GM13976 (cell line): ENCODE measurements around the gene SEMA5A.

ENCODE experiments used
- DNase-seq: peaks from one replicate; pipeline ENCODE4 v3.0.0; 2012; ENCODE audit warnings: low spot score
- in situ Hi-C: fragments of 300-500 bp; cut with MboI; formaldehyde crosslinking; loops from one replicate; pipeline ENCODE4 v1.12.0; 2022; ENCODE audit warnings: low sequenced_read_pairs, mixed read lengths, inconsistent platforms; ENCODE audit not compliant: unreplicated experiment
- TF ChIP-seq, protein P1 (sequence below): IDR thresholded peaks from 2 replicates; pipeline ENCODE4 v1.5.1; 2012; ENCODE audit warnings: borderline replicate concordance, mild to moderate bottlenecking; ENCODE audit not compliant: insufficient read depth; ENCODE audit errors: extremely low read depth, missing control alignments, control extremely low read depth

The SEMA5A gene

DNA sequence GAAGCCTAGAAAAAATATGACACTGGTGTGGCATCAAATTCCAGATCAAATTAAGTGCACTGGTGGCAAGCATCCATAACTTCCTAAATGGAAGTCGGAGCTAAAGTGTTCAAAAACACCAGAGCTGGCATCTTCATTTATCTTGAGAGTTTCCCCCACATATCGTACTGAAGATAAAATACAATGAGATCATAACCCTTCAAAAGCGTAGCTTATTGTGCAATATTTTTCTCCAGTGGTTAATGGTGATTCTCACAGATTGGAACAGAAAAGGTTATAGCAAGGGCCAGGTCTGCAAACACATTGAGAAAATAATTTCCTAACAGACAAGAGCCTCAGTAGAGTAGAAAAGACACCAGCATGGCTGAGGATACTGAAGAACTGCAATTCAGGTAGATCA lies 147.6 kb downstream of the SEMA5A start:
- no peak for DNase-seq
- in situ Hi-C loops = no loop called here

DNA sequence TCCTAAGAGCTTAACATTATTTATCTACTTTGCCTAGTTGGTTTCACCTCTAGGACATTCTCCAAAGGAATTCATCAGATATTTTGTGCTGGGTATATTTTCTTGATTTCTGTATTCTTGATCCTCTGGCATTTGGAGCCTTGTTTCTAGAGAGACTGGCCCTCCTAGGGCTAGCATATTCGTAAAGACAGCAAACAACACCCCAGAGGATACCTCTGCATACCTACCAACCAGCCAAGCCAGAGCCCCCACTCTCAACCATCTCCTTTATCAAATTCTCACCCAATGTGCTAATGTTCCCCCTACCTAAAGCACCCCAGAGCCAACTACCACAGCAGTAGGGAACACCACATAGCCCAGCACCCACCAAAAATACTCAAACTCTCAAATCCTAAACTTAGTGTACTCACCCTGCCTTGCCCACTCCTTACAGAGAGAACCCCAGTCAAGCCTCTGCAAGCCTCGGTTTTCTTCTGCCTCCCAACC lies 149.5 kb downstream of the SEMA5A start:
- no peak for DNase-seq
- TF ChIP-seq, protein P1, sequence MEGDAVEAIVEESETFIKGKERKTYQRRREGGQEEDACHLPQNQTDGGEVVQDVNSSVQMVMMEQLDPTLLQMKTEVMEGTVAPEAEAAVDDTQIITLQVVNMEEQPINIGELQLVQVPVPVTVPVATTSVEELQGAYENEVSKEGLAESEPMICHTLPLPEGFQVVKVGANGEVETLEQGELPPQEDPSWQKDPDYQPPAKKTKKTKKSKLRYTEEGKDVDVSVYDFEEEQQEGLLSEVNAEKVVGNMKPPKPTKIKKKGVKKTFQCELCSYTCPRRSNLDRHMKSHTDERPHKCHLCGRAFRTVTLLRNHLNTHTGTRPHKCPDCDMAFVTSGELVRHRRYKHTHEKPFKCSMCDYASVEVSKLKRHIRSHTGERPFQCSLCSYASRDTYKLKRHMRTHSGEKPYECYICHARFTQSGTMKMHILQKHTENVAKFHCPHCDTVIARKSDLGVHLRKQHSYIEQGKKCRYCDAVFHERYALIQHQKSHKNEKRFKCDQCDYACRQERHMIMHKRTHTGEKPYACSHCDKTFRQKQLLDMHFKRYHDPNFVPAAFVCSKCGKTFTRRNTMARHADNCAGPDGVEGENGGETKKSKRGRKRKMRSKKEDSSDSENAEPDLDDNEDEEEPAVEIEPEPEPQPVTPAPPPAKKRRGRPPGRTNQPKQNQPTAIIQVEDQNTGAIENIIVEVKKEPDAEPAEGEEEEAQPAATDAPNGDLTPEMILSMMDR = no peak
- in situ Hi-C loops = no loop called here

More for the DNA sequence above, 147.6 kb downstream of the SEMA5A start:
- TF ChIP-seq, protein P1 = no peak

DNA sequence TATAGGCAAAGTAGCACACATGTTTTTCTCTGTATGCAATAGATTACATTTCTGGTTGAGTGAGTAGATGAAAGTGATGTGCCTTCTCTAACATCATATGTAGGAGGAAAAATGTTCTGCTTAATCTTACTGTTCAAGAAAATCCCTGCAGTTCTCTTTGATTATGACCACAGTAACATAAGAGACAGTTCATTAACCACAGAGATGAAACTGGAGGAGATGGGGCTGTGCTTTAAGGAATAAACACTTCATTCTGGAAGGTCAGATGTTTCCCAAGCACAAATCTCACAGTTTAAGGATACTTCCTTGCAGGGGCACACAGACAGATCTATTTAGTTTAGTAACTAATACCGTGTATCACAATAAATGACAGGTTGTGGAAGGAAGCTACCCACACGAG lies 150.2 kb downstream of the SEMA5A start:
- no peak for DNase-seq
- in situ Hi-C loops = no loop called here
- TF ChIP-seq, protein P1 = no peak

DNA sequence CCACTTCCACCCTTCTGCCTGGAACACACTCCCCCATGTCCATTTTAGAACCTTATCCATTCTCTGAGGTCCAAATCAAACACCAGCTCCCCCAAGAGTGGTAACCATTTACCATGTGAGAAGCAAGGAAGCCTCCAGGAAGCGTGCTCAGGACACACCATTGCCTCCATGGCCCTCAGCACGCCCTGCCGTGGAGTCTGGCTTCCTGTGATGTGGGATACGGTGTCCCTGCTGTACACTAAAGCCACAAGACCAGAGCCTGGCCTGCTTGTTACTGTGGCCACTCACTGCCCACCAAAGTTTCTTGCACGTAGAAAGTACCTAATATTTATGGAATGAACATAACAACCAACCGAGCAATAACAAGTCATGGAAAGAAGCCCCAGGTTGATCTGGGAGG lies 151.7 kb downstream of the SEMA5A start:
- in situ Hi-C loops = no loop called here
- TF ChIP-seq, protein P1 = no peak

DNA sequence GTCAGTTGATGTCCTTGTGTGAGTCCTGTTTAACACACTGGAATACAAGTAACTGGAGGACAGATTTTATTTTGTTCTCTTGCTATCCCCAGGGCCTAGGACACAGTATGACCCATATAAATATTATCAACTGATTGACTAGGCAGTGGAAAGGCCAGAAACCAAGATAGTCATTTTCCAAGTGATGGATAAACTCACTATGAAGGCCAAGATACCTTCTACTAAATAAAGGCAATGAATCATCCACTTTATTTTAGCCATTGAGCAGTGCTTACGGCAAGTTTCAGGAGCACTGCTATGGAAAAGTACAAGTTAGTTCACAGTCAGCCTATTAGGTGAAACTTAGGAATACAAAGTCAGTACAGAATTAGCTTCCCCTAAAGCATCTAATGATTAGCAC lies 153.2 kb downstream of the SEMA5A start:
- in situ Hi-C loops = no loop called here
- TF ChIP-seq, protein P1 = no peak

More for the DNA sequence above, 151.7 kb downstream of the SEMA5A start:
- no peak for DNase-seq

DNA sequence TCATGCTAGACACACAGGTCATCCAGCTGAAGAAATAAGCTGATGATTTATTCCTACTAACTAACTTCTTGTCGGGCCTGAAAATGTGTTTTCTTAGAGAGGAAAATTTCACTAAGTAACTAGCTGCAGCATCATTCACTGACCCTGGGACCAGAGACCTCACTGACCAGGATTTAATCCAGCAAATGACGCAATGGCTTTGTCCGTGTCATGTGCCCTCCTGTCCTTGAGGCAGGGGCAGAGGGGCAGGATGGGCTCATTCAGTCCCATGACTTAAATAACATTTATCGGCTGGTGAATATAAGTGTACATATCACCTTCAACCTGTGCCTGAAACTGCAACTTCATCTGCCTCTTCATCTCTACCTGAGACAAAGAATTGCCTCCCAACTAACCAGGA lies 154.8 kb downstream of the SEMA5A start:
- DNase-seq = no peak
- in situ Hi-C loops = no loop called here
- TF ChIP-seq, protein P1 = no peak

More for the DNA sequence above, 153.2 kb downstream of the SEMA5A start:
- DNase-seq = no peak

DNA sequence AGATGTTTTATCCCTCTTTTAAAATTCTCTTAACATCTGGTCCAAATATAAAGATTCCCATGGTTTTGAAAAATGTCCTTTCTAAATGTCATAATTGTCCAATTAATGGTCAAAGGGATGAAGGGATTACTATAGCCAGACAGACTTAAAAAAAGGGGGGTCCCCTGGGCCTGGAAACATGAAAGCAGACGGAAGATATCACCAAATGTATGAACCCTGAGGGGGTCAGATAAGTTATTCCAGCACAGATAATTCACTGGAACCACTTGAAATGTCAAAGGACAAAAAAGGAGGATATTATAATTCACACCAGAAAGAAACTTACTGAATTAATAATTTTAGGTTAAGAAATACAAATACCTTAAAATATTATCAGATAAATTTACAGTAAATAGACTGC lies 155.8 kb downstream of the SEMA5A start:
- in situ Hi-C loops = no loop called here
- no peak for DNase-seq
- TF ChIP-seq, protein P1 = no peak
